ENCODE measurements around the gene RAPGEF4.

The RAPGEF4 gene

GRCh38 chr2:172937884-172938712, 202.5 kb downstream of the RAPGEF4 start:
- DNase-seq (ENCODE audit: low read depth in 2 of 2) = no peak

- no peak for DNase-seq (ENCODE audit: low read depth in 2 of 2)
Observed at GRCh38 chr2:172938713-172939375, 203.2 kb downstream of the RAPGEF4 start.

- no peak for DNase-seq (ENCODE audit: low read depth in 2 of 2)
Observed at GRCh38 chr2:172943539-172943938, 207.9 kb downstream of the RAPGEF4 start.

GRCh38 chr2:172944022-172944793, 208.6 kb downstream of the RAPGEF4 start:
- no peak for DNase-seq (ENCODE audit: low read depth in 2 of 2)

GRCh38 chr2:172944794-172945509, 209.3 kb downstream of the RAPGEF4 start:
- DNase-seq (ENCODE audit: low read depth in 2 of 2) = no peak

- no peak for DNase-seq (ENCODE audit: low read depth in 2 of 2)
Observed at GRCh38 chr2:172945510-172945850, 209.8 kb downstream of the RAPGEF4 start.

GRCh38 chr2:172947461-172948153, 212.0 kb downstream of the RAPGEF4 start:
- DNase-seq (ENCODE audit: low read depth in 2 of 2) = no peak

- DNase-seq (ENCODE audit: low read depth in 2 of 2) = no peak
Observed at GRCh38 chr2:172949522-172949921, 213.9 kb downstream of the RAPGEF4 start.

- DNase-seq (ENCODE audit: low read depth in 2 of 2) = no peak
Observed at GRCh38 chr2:172950565-172950964, 214.9 kb downstream of the RAPGEF4 start.

- DNase-seq (ENCODE audit: low read depth in 2 of 2) = no peak
Observed at GRCh38 chr2:172951554-172951953, 215.9 kb downstream of the RAPGEF4 start.

GRCh38 chr2:172953411-172953810, 217.8 kb downstream of the RAPGEF4 start:
- DNase-seq (ENCODE audit: low read depth in 2 of 2) = no peak

- no peak for DNase-seq (ENCODE audit: low read depth in 2 of 2)
Observed at GRCh38 chr2:172953970-172954852, 218.6 kb downstream of the RAPGEF4 start.

- DNase-seq (ENCODE audit: low read depth in 2 of 2) = no peak
Observed at GRCh38 chr2:172955587-172955986, 219.9 kb downstream of the RAPGEF4 start.

GRCh38 chr2:172957734-172958133, 222.1 kb downstream of the RAPGEF4 start:
- DNase-seq (ENCODE audit: low read depth in 2 of 2) = no peak

- DNase-seq (ENCODE audit: low read depth in 2 of 2) = no peak
Observed at GRCh38 chr2:172962082-172962481, 226.4 kb downstream of the RAPGEF4 start.

- no peak for DNase-seq (ENCODE audit: low read depth in 2 of 2)
Observed at GRCh38 chr2:172962824-172963223, 227.2 kb downstream of the RAPGEF4 start.

- DNase-seq (ENCODE audit: low read depth in 2 of 2) = no peak
Observed at GRCh38 chr2:172964511-172965139, 229.0 kb downstream of the RAPGEF4 start.

GRCh38 chr2:172965433-172966212, 230.0 kb downstream of the RAPGEF4 start:
- no peak for DNase-seq (ENCODE audit: low read depth in 2 of 2)

Measured in fibroblast of skin of left biceps (primary cell).